Left lung (tissue), 10 donors: ENCODE measurements around the gene CCDC181. TPM values are rescaled to one million over a fixed set of nuclear protein-coding genes. Genes with fewer than 3 reads are reported as not detected.

Source experiments
- ATAC-seq: fragments of 200-7000 bp; cut with Tn5 transposase; one replicate; pipeline ENCODE4 v1.9.1; 2020; ENCODE audit warnings: moderate library complexity
- DNase-seq, 4 donors: peaks; one replicate each; pipeline ENCODE4 v3.0.0-alpha.2; 2013 to 2020
- H3K27ac ChIP-seq, 2 donors: fragments of 200-600 bp; sonication (generic) in 1 of 2; one replicate each; pipeline versions ENCODE4 v1.5.0 to v1.8.0; 2020 to 2021
- H3K27me3 ChIP-seq, 2 donors: fragments of 200-600 bp; sonication (generic) in 1 of 2; one replicate each; pipeline versions ENCODE4 v1.5.0 to v1.8.0; 2020 to 2021
- H3K36me3 ChIP-seq, 2 donors: fragments of 200-600 bp; sonication (generic) in 1 of 2; one replicate each; pipeline versions ENCODE4 v1.5.0 to v1.8.0; 2020 to 2021
- H3K4me1 ChIP-seq, 2 donors: fragments of 200-600 bp; one replicate each; pipeline ENCODE4 v1.8.0; 2021
- H3K4me3 ChIP-seq, 2 donors: fragments of 200-600 bp; sonication (generic) in 1 of 2; one replicate each; pipeline versions ENCODE4 v1.5.0 to v1.8.0; 2020 to 2021; ENCODE audit warnings: mild to moderate bottlenecking in 1 of 2
- H3K9me3 ChIP-seq, 2 donors: fragments of 200-600 bp; sonication (generic) in 1 of 2; one replicate each; pipeline versions ENCODE4 v1.5.0 to v1.8.0; 2020 to 2021
- intact Hi-C, 2 donors: fragments of 100-400 bp; cut with DNase I; formaldehyde crosslinking; loops; one replicate each; pipeline versions ENCODE4 v1.11.2 to v1.14.2; 2022
- polyA plus RNA-seq, 6 donors: library from polyadenylated mRNA; unstranded; fragments of 120-200 nt; gene quantifications; one replicate each; pipeline ENCODE4 v1.2.1, GENCODE V29; 2013; ENCODE audit not compliant: insufficient read length in 6 of 6
- total RNA-seq, 2 donors: library from RNA; stranded (reverse); fragmentation: NEBNext Ultra II Directional; extraction: Animal tissue kit (Norgen Biotek cat#: 25700); gene quantifications; one replicate each; pipeline ENCODE4 v1.2.1, GENCODE V29; 2021
- TF ChIP-seq, protein P1 (sequence below), 2 donors: fragments of 200-600 bp; sonication (generic) in 1 of 2; IDR thresholded peaks; one replicate each; pipeline versions ENCODE4 v1.5.0 to v1.8.0; 2021; ENCODE audit warnings: antibody characterized with exemption in 2 of 2
- donor health status: DM: no; HTN: yes; CAD: no.
- donor health status: DM: no; HTN: no; CAD: no.

The CCDC181 gene
- total and polyA plus RNA-seq, 8 donors: 0.35 to 5.8 (median 3.8) TPM

DNA sequence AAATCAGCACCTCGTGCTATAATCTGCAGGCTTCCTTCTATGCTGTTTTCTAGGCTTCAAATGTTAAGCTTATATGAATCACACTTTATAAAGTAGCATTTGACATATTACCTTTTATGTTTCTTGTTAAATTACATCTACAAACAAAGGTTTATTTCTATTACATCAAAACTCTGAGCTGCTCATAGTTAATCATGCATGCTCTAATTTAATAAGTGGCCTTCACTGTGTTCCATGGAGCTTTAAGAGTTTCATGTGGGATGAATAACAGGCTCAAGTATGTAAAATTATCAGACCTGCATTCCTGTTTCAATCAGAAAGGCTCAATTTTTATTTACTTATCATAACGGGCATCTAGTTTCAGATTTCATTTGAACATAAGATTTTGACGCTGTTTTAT lies 45.5 kb upstream of the CCDC181 start:
- H3K27ac ChIP-seq: no peak overlapping the region
- H3K27me3 ChIP-seq: no peaks in the 10 kb centered on the region
- peak; percentile 68 for ATAC-seq
- peaks cover 0 to 27% of the 10 kb centered on the region in 2 donors for H3K36me3 ChIP-seq
- no peaks in the 10 kb centered on the region for H3K9me3 ChIP-seq
- DNase-seq: no peak
- no peaks in the 10 kb centered on the region for H3K4me1 ChIP-seq
- H3K4me3 ChIP-seq: no peak overlapping the region
- TF ChIP-seq, protein P1, sequence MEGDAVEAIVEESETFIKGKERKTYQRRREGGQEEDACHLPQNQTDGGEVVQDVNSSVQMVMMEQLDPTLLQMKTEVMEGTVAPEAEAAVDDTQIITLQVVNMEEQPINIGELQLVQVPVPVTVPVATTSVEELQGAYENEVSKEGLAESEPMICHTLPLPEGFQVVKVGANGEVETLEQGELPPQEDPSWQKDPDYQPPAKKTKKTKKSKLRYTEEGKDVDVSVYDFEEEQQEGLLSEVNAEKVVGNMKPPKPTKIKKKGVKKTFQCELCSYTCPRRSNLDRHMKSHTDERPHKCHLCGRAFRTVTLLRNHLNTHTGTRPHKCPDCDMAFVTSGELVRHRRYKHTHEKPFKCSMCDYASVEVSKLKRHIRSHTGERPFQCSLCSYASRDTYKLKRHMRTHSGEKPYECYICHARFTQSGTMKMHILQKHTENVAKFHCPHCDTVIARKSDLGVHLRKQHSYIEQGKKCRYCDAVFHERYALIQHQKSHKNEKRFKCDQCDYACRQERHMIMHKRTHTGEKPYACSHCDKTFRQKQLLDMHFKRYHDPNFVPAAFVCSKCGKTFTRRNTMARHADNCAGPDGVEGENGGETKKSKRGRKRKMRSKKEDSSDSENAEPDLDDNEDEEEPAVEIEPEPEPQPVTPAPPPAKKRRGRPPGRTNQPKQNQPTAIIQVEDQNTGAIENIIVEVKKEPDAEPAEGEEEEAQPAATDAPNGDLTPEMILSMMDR (IDR thresholded peaks at IDR 0.05): no peak
- intact Hi-C loops: no loop called here

DNA sequence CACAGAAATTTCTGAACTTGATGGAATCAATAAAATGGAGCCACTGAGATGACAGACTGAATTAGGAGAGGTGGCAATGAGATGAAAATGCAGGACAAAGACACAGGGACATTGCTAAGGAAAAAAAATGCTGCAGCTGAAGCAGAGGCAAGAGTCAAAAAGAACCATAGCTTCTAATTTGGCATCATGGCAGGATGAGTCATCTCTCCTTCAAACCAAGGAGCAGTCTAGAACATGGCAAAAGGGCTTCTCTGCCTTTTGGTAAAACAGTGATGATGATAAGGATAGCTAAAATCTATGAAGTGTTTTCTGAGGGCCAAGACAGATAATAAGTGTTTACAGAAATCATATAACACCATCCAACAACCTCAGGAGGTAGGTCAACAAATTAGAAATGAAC lies 41.7 kb upstream of the CCDC181 start:
- H3K27ac ChIP-seq: no peak overlapping the region
- intact Hi-C loops: loop anchor here in 1 of 2 donors (5.0 kb wide), 1 partner anchor 78 kb away; no protein-coding TSS in a partner anchor
- TF ChIP-seq, protein P1 (IDR thresholded peaks at IDR 0.05): no peak

DNA sequence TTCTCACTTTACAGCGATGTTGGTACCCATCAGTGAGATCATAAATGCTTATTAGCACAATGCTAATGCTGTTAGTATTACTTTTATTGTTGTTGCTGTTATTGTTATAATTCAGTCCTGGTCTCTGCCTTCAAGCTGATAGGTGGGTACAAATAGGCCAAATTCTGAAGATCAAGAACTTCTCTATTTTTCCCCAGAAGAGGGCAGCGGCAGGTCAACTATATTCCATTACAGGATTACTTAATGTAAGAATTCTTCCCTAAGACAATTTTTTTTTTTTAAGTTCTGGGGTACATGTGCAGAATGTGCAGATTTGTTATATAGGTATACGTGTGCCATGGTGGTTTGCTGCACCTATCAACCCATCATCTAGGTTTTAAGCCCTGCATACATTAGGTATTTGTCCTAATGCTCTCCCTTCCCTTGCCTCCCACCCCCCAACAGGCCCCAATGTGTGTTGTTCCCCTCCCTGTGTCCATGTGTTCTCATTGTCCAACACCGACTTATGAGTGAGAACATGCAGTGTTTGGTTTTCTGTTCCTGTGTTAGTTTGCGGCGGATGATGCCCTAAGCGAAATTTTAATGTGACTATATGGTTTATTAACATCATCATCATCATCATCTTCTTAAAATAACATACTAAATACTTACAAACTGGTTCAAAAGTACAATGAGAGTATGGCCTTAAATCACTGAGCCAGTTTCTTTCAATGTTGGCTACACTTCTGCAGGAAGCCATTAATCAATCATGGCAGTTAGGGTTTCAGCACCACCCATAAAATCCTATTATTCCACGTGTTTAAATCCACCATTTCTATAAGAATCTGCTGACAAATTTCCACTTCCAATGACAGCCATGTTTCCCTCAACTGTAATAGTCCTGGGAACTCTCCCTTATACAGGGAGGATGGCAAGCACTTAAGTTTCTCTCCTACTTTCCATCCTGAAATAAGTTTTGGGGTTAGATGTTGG lies 39.3 kb upstream of the CCDC181 start:
- Histone ChIP-seq H3K27me3 (no peaks in the 10 kb centered on the region), H3K4me3 (no peak overlapping the region), H3K4me1 (no peaks in the 10 kb centered on the region), H3K27ac (no peak overlapping the region), H3K36me3 (peaks cover 0 to 28% of the 10 kb centered on the region in 2 donors), H3K9me3 (no peaks in the 10 kb centered on the region)
- TF ChIP-seq, protein P1 (IDR thresholded peaks at IDR 0.05): peak in 1 of 2 donors; percentile 34
- intact Hi-C loops: loop anchor here in 1 of 2 donors (5.0 kb wide), 1 partner anchor 81 kb away; no protein-coding TSS in a partner anchor
- DNase-seq (peak in 2 of 4 donors; percentile 25 to 49), ATAC-seq (peak; percentile 62)

More for the DNA sequence above, 41.7 kb upstream of the CCDC181 start:
- no peak for ATAC-seq
- no peaks in the 10 kb centered on the region for H3K4me1 ChIP-seq
- DNase-seq: no peak
- peaks cover 0 to 28% of the 10 kb centered on the region in 2 donors for H3K36me3 ChIP-seq
- H3K9me3 ChIP-seq: no peaks in the 10 kb centered on the region
- no peak overlapping the region for H3K4me3 ChIP-seq
- no peaks in the 10 kb centered on the region for H3K27me3 ChIP-seq

DNA sequence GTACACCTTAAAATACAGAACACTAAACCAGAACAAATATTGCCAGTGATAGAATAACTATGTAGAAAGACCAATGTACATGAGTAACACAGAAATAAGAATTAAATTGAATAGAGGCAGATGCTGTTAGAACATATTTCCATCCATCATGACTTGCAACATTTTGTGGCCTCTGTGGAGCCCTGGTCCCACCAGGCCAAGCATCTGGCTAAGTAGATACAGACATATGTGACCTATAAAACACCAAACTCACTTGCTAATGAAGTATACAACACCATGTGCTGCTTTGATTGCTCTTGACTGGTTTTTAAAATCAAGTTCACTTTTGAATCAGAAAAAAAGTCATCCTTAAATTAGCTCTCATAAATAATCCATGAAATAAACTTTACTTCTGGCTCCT lies 38.0 kb upstream of the CCDC181 start:
- DNase-seq (no peak), ATAC-seq (no peak)
- Histone ChIP-seq H3K4me3 (no peak overlapping the region), H3K36me3 (peaks cover 0 to 28% of the 10 kb centered on the region in 2 donors), H3K4me1 (peaks cover 0 to 9% of the 10 kb centered on the region in 2 donors), H3K27me3 (peaks cover 0 to 8% of the 10 kb centered on the region in 2 donors), H3K9me3 (no peaks in the 10 kb centered on the region), H3K27ac (no peak overlapping the region)
- TF ChIP-seq, protein P1 (IDR thresholded peaks at IDR 0.05): no peak
- intact Hi-C loops: loop anchor here in 1 of 2 donors (5.0 kb wide), 1 partner anchor 82 kb away; no protein-coding TSS in a partner anchor

DNA sequence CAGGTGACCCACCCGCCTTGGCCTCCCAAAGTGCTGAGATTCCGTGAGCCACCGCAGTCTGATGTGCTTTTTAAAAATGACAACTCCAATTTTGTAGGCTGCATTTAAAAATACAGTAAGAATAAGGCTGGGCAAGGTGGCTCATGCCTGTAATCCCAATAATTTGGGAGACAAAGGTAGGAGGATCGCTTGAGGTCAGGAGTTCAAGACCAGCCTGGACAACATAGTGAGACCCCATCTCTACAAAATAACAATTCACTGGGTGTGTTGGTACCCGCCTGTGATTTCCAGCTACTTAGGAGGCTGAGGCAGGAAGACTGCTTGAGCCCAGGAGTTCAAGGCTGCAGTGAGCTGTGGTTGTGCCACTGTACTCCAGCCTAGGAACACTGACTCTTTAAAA lies 35.1 kb upstream of the CCDC181 start:
- DNase-seq (no peak), ATAC-seq (no peak)
- H3K27ac ChIP-seq: no peak overlapping the region
- H3K4me3 ChIP-seq: no peak overlapping the region
- intact Hi-C loops: no loop called here
- peaks cover 0 to 12% of the 10 kb centered on the region in 2 donors for H3K36me3 ChIP-seq
- peaks cover 0 to 11% of the 10 kb centered on the region in 2 donors for H3K27me3 ChIP-seq
- H3K9me3 ChIP-seq: peaks cover 0 to 11% of the 10 kb centered on the region in 2 donors
- TF ChIP-seq, protein P1 (IDR thresholded peaks at IDR 0.05): no peak
- peaks cover 0 to 10% of the 10 kb centered on the region in 2 donors for H3K4me1 ChIP-seq
